Measurements from ENCODE around the gene WNK2. TPM values are rescaled to one million over a fixed set of nuclear protein-coding genes. Genes with fewer than 3 reads are reported as not detected.

WNK2 gene
- total RNA-seq, 1 experiment from 2014 or later = 69.4 TPM

GRCh38 chr9:93194641-93195040 lies 10.7 kb downstream of the WNK2 start:
- Histone ChIP-seq H3K56ac (ENCODE audit: insufficient read length, low read depth, low read length) (no peak overlapping the region), H3K79me1 (ENCODE audit: insufficient read depth, low read depth, low read length, poor library complexity, severe bottlenecking) (peaks cover 3% of the 10 kb centered on the region), H3K4me1 (ENCODE audit: insufficient read depth, low read length) (peaks cover 3% of the 10 kb centered on the region; the same call in 1 of the 2 replicates), H3K9me3 (ENCODE audit: control insufficient read depth, low read depth, low read length) (no peaks in the 10 kb centered on the region), H3K27me3 (ENCODE audit: insufficient read depth, low read length) (no peaks in the 10 kb centered on the region), H4K91ac (ENCODE audit: insufficient read length, low read depth, low read length) (no peak overlapping the region), H4K20me1 (ENCODE audit: control insufficient read depth, insufficient read depth, insufficient read length) (peaks cover 2% of the 10 kb centered on the region), H3K79me2 (ENCODE audit: insufficient read depth, low read length) (no peaks in the 10 kb centered on the region; the same call in 1 of the 2 replicates), H4K5ac (ENCODE audit: insufficient read length, low read depth, low read length) (no peak overlapping the region), H2BK12ac (ENCODE audit: insufficient read length, low read depth, low read length) (no peak overlapping the region), H3K27ac (ENCODE audit: insufficient read length, low read depth, low read length) (no peak overlapping the region), H3K4ac (ENCODE audit: low read depth, low read length) (no peak overlapping the region), H4K8ac (replicated peaks; ENCODE audit: insufficient read length, low read depth, low read length) (no peak overlapping the region), H3K4me2 (ENCODE audit: insufficient read depth, insufficient read length, low read length) (no peak overlapping the region), H3T11ph (ENCODE audit: low read length) (no peak overlapping the region), H3K9ac (ENCODE audit: extremely low read depth, insufficient read length, low read length) (no peak overlapping the region), H3K14ac (ENCODE audit: insufficient read depth, low read length) (no peak overlapping the region), H3K23me2 (ENCODE audit: insufficient read length, low read depth, low read length, poor library complexity, severe bottlenecking) (no peaks in the 10 kb centered on the region), H2AK5ac (ENCODE audit: insufficient read length, low read length) (no peak overlapping the region), H3K23ac (ENCODE audit: insufficient read length, low read depth, low read length) (no peak overlapping the region), H2BK120ac (ENCODE audit: low read depth, low read length, poor library complexity, severe bottlenecking) (no peak overlapping the region), H2BK5ac (ENCODE audit: insufficient read length, low read length) (no peak overlapping the region), H3K18ac (ENCODE audit: insufficient read length, low read depth, low read length) (no peak overlapping the region), H2BK15ac (ENCODE audit: low read depth, low read length) (no peak overlapping the region), H2BK20ac (ENCODE audit: low read depth, low read length, poor library complexity, severe bottlenecking) (no peak overlapping the region), H2AFZ (ENCODE audit: low read length) (no peak overlapping the region)
- TF ChIP-seq, protein P1, sequence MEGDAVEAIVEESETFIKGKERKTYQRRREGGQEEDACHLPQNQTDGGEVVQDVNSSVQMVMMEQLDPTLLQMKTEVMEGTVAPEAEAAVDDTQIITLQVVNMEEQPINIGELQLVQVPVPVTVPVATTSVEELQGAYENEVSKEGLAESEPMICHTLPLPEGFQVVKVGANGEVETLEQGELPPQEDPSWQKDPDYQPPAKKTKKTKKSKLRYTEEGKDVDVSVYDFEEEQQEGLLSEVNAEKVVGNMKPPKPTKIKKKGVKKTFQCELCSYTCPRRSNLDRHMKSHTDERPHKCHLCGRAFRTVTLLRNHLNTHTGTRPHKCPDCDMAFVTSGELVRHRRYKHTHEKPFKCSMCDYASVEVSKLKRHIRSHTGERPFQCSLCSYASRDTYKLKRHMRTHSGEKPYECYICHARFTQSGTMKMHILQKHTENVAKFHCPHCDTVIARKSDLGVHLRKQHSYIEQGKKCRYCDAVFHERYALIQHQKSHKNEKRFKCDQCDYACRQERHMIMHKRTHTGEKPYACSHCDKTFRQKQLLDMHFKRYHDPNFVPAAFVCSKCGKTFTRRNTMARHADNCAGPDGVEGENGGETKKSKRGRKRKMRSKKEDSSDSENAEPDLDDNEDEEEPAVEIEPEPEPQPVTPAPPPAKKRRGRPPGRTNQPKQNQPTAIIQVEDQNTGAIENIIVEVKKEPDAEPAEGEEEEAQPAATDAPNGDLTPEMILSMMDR (conservative IDR thresholded peaks at IDR 0.05) = no peak
- no peak for DNase-seq
- H3K4me1 Mint-ChIP-seq = peaks cover 32 to 34% of the 10 kb centered on the region in 2 experiments
- peaks cover 0 to 2% of the 10 kb centered on the region in 2 experiments; a peak in 1 of 5 replicates for H3K9me3 Mint-ChIP-seq
- H3K36me3 Mint-ChIP-seq (ENCODE audit: insufficient read depth in 1 of 3, low read depth in 3 of 3) = peaks cover 2 to 11% (median 9%) of the 10 kb centered on the region in 3 experiments; a peak in 4 of 7 replicates
- H3K4me3 Mint-ChIP-seq = no peak overlapping the region
- no peaks in the 10 kb centered on the region for H3K27me3 Mint-ChIP-seq (ENCODE audit: low read depth)
- no CpG with 5 or more reads among the region's 3 CpGs for WGBS (ENCODE audit: extremely low coverage, insufficient read length, low lambda C conversion rate)
- no peak overlapping the region for H3K27ac Mint-ChIP-seq

Measured in H9 (cell line).